GM12878 (cell line): Measurements from ENCODE around the gene RUVBL2.

Experiments
- CBX5 ChIP-seq: sonication (generic); IDR thresholded peaks from 2 replicates; pipeline ENCODE4 v1.6.1; 2016; ENCODE audit warnings: low read depth, moderate library complexity, mild to moderate bottlenecking, inconsistent platforms
- EZH2 ChIP-seq: IDR thresholded peaks from 2 replicates; pipeline ENCODE4 v1.6.1; 2012; ENCODE audit warnings: low read depth, mild to moderate bottlenecking, control low read depth, inconsistent platforms, low read length, borderline replicate concordance; ENCODE audit not compliant: control insufficient read depth
- FOXM1 ChIP-seq: IDR thresholded peaks from 2 replicates; pipeline ENCODE4 v1.6.1; 2012; ENCODE audit warnings: low read depth, mild to moderate bottlenecking, inconsistent platforms, low read length, moderate library complexity
- MXI1 ChIP-seq: fragments of 150-350 bp; IDR thresholded peaks from 2 replicates; pipeline ENCODE4 v1.6.1; 2011; ENCODE audit warnings: low read depth, mild to moderate bottlenecking, inconsistent platforms, low read length, improper control_type of control experiment
- PAX8 ChIP-seq: fragments of 450-650 bp; IDR thresholded peaks from 2 replicates; pipeline ENCODE4 v1.6.1; 2017; ENCODE audit warnings: mild to moderate bottlenecking, moderate library complexity
- POLR2AphosphoS5 ChIP-seq: IDR thresholded peaks from 2 replicates; pipeline ENCODE4 v1.6.1; 2011; ENCODE audit warnings: mild to moderate bottlenecking, low read length, inconsistent platforms
- SP1 ChIP-seq: IDR thresholded peaks from one replicate; pipeline ENCODE4 v1.6.1; 2011; ENCODE audit warnings: low read depth, low read length
- SREBF2 ChIP-seq: IDR thresholded peaks from 2 replicates; pipeline ENCODE4 v1.6.1; 2012; ENCODE audit warnings: mild to moderate bottlenecking, low read length
- STAT3 ChIP-seq: IDR thresholded peaks from 2 replicates; pipeline ENCODE4 v1.6.1; 2011; ENCODE audit warnings: low read depth, low read length, improper control_type of control experiment
- ZNF24 ChIP-seq: fragments of 450-650 bp; IDR thresholded peaks from 2 replicates; pipeline ENCODE4 v1.6.1; 2017; ENCODE audit warnings: antibody characterized with exemption, mild to moderate bottlenecking
- ZSCAN29 ChIP-seq: fragments of 450-650 bp; IDR thresholded peaks from 2 replicates; pipeline ENCODE4 v1.6.1; 2017; ENCODE audit warnings: mild to moderate bottlenecking, moderate library complexity
- TF ChIP-seq, protein P1 (sequence below), 3 experiments: IDR thresholded peaks in 2 of 3; conservative IDR thresholded peaks in 1 of 3; 2 replicates each; pipeline ENCODE4 v1.5.1; 2011; ENCODE audit warnings: low read depth in 3 of 3, low read length in 3 of 3, mild to moderate bottlenecking in 3 of 3, control low read depth in 2 of 3, moderate library complexity in 2 of 3, inconsistent platforms in 1 of 3, mixed read lengths in 1 of 3; ENCODE audit not compliant: control insufficient read depth in 2 of 3, insufficient read depth in 1 of 3; ENCODE audit errors: extremely low read depth in 1 of 3
- TF ChIP-seq, protein P2 (sequence below): IDR thresholded peaks from 2 replicates; pipeline ENCODE4 v1.6.1; 2011; ENCODE audit warnings: mild to moderate bottlenecking, low read depth, low read length, moderate library complexity; ENCODE audit not compliant: insufficient replicate concordance

DNA sequence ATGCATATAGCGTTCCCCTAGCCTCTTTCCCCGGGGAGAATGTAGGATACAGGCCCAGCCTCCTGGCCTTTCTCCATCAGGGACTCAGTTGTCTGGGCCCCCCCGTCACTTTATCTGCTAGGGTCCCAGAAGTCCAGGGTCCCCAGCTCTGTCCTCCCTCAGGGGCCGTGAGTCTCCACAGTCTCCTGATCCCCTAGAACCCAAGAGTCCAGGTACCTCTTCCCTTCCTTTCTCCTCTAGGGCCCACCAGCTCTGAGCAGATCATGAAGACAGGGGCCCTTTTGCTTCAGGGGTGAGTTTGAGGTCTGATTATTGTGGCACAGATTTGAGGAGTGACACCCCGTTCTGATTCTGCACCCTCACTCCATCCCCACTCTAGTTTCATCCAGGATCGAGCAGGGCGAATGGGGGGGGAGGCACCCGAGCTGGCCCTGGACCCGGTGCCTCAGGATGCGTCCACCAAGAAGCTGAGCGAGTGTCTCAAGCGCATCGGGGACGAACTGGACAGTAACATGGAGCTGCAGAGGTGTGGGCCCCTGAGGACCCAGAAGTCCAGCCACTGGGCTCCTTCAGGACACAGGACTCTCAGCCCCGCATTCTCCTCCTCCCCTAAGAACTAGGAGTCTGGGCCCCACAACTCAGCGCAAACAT, 38.3 kb upstream of the RUVBL2 start:
- TF ChIP-seq, protein P1, sequence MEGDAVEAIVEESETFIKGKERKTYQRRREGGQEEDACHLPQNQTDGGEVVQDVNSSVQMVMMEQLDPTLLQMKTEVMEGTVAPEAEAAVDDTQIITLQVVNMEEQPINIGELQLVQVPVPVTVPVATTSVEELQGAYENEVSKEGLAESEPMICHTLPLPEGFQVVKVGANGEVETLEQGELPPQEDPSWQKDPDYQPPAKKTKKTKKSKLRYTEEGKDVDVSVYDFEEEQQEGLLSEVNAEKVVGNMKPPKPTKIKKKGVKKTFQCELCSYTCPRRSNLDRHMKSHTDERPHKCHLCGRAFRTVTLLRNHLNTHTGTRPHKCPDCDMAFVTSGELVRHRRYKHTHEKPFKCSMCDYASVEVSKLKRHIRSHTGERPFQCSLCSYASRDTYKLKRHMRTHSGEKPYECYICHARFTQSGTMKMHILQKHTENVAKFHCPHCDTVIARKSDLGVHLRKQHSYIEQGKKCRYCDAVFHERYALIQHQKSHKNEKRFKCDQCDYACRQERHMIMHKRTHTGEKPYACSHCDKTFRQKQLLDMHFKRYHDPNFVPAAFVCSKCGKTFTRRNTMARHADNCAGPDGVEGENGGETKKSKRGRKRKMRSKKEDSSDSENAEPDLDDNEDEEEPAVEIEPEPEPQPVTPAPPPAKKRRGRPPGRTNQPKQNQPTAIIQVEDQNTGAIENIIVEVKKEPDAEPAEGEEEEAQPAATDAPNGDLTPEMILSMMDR (IDR thresholded peaks at IDR 0.05 in 2 of 3, conservative IDR thresholded peaks at IDR 0.05 in 1 of 3; ENCODE audit: control insufficient read depth in 2 of 3, extremely low read depth in 1 of 3, insufficient read depth in 1 of 3, low read depth in 3 of 3, low read length in 3 of 3): no peak
- no peak for TF ChIP-seq FOXM1
- no peak for TF ChIP-seq SREBF2
- no peak for TF ChIP-seq SP1
- no peak for TF ChIP-seq PAX8
- TF ChIP-seq POLR2AphosphoS5: no peak
- TF ChIP-seq MXI1: no peak
- no peak for TF ChIP-seq EZH2
- TF ChIP-seq, protein P2, sequence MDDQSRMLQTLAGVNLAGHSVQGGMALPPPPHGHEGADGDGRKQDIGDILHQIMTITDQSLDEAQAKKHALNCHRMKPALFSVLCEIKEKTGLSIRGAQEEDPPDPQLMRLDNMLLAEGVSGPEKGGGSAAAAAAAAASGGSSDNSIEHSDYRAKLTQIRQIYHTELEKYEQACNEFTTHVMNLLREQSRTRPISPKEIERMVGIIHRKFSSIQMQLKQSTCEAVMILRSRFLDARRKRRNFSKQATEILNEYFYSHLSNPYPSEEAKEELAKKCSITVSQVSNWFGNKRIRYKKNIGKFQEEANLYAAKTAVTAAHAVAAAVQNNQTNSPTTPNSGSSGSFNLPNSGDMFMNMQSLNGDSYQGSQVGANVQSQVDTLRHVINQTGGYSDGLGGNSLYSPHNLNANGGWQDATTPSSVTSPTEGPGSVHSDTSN: no peak
- TF ChIP-seq ZNF24: no peak
- no peak for TF ChIP-seq ZSCAN29
- no peak for TF ChIP-seq CBX5
- TF ChIP-seq STAT3: no peak
